ENCODE results near the gene MYH6.
"Not testable (repeated sequence)": the region's sequence is repeated elsewhere in the genome, so short reads cannot be mapped to it uniquely, and the experiment has no call there.

MYH6 gene

DNA sequence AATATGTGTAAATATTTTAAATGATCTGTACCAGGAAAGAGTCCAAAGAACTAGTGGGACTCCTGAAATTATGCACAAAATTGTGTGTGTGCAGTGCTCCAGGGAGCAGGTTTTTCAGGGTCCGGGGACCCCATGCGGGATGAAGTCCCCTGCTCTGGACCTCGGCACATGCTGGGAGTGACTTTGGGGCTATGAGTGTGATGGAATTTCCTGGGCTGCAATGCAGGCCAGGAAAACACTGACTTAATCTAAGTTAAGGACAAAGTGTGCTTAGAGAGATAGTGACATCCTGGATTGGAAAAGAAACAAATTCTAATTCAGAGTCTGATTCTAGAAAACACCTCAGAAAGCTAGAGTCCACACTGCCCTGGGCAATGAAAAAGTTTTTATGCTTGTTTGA, 6.2 kb upstream of the MYH6 start:
- no peak for DNase-seq (ENCODE audit: low spot score)

DNA sequence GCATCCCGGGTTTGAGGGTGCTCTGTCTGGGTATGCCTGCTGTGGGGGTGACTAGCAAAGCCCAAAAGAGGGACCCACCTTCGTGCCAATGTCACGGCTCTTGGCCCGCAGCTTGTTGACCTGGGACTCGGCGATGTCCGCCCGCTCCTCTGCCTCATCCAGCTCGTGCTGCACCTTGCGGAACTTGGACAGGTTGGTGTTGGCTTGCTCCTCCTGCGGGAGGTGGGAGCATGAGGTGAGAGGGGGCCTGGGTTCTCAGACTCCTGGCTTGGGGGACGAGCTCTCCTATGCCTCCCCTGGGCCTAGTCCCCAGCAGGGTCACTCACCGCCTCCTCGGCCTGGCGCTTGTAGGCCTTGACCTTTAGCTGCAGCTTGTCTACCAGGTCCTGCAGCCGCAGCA, 5.6 kb upstream of the MYH6 start:
- DNase-seq (ENCODE audit: low spot score): no peak

DNA sequence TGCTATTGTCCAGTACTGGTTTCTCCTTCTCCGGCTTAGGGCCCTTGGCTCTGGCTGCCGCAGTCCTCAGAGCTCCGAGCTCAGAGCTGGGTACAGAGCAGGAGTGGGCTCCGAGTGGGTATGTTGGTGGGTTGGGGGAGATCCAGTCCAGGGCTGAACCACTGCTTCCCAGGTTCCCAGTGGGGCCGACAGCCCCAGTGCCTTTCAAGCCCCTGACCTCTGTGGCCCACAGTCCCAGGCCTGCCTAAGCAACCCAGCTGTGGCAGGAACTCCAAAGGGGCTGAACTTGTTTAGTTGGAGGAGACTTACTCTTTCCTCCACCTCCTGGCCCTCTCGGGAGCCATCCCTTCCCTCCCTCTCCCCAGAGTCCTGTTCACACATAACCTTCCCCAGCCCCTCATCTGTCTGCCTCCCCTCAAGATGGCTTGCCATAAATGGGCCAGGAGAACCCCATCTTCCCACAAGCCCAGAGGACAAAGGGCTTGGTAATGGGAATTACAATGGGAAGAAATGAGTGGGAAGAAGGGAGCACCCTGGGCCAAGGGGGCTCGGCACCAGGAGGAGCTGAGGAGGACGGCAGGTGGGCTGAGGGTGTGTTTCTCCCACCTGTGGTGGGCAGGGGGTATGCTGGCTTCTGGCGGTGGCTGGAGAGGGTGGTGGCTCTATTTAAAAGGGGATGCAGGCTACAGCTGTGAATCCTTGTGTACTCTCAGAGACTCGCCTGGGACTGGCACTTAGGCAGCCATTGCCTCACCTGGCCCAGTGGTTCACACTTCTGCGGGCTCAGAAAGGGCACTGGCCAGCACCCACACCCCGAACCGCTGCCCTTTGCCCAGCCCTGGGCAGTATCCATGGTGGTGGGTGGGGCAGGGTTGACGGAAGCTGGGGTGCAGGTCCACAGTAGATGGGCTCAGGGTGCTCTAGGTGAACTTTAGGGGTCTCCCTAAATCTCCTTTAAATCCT, 3.8 kb upstream of the MYH6 start:
- no peak for DNase-seq (ENCODE audit: low spot score)

DNA sequence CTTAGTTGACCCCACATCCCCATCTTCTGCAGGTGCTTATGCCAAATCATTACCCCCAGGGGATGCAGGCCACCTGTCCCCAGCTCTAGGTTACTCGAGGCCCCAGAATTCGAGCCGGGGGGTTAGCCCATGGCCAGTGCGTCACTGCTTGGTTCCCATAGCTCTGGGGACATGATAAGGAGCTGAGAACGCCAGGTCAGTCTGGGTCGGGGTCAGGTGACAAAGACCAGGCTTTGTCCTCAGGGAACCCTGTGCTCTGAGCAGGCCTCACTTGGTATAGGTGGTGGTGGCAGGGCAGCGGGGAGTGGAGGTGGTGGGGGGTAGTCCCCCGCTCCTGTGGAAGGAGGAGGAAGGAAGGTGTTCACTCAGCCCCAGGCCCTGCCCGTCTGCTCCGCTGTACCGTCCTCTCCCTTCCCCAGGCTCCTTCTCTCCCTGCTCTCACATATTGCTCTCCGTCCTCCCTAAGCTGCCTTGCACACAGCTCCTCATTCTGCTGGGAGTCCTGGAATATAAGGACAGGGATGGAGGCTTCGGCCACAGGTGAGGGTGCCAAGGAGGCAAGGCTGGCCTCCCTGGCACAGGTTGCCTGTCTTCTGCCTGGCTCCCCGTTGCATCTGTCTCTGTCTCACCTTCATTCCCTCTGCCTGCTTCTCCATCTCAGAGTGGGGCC, 2.0 kb upstream of the MYH6 start:
- DNase-seq (ENCODE audit: low spot score): no peak

DNA sequence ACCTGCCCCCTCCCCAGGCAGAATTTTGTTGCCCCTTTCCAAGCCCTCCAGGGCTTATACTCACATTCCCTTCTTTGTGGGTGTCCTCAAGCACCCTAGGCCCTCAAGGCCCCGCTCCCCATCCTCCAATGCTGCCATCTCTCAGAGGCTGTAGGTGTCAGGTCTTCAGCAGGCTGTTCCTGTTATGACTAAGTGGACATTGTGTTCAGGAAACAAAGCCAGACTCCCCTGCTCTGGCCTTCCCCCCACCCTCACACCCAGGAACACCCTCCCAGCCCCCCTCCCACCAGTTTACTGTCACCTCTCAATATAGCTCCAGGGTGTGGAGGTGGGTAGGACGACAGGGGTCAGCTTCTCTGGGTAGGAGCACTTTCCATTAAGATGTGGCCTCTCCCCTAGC, 1.4 kb upstream of the MYH6 start:
- no peak for DNase-seq (ENCODE audit: low spot score)

DNA sequence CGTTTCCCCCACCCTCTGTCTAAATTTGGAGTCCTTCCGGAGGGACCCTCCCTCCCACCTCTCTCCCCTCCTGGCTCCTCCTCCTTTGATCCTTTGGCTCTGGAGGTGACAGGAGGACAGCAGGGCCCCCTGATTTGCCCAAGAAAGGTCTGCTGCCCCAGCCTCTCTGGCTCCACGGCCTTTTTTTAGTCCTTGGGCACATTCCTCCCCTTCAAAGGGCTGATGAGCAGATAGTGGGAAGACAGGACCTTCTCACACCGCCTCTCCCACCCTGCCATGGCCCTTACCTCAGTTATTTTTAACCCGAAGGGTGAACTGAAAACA, 196 bp upstream of the MYH6 start:
- no peak for DNase-seq (ENCODE audit: low spot score)

DNA sequence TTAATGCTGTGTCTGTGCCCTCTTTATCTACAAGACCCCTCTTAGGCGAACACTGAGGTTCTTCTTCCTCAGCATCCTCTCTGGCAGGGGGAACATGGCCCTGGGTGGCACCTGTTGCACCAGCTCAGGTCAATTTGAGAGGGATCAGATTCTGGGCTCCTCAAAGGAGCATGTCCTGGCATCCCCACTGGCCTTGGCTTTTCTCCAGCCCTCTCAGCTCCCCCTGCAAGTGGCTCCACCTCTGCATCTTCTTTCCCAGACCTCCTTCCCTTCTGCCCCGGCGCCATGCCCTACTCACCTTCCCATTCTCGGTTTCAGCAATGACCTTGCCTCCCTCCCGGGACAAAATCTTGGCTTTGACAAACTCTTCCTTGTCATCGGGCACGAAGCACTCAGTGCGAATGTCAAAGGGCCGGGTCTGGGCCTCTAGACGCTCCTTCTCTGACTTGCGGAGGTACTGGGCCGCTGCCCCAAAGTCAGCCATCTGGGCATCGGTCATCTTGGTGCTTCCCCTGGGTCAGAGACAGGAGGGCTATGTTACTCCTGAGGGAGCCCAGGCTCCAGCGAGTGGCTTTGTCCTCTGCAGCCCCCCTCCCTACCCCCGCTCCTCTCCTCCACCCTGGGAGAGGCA, 1.2 kb downstream of the MYH6 start:
- DNase-seq (ENCODE audit: low spot score): no peak

DNA sequence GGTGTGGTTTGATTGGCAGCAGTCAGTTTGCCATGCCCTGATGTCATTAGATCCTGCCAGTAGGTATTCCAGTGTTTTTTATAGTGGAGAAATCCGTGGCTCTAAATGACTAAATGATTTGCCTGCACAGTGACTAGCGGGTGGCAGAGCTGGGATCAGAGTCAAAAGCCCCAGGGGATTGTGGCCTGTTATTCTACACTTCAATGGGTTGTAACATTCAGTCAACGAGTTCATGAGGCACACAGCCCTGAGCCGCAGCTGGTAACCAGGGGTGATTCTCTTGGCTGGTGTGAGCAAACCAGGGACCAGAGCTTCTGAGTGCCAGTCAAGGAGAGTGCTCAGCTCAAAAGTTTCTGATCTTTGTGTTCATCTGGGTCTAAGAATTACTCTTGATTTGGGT, 1.8 kb downstream of the MYH6 start:
- DNase-seq (ENCODE audit: low spot score): peak; percentile 60

DNA sequence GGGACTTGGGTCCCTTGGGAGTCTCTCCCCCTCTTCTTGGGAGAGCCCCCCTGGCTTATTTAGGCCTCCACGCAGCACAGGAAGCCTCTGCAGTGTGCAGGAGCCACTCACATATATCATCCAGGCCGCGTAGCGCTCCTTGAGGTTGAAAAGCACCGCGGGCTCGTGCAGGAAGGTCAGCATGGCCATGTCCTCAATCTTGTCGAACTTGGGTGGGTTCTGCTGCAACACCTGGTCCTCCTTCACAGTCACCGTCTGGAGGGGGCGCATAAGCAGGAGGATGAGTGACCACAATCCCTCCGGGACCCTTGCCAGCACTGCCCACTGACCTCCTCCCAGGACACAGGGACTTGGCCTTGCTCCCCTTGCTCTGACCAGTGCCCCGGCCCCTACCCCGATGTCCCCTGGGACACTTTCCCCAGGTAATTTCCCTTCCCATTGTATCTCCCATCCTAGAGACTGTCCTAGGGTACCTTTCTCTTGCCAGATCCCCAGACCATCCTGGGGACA, 2.5 kb downstream of the MYH6 start:
- no peak for DNase-seq (ENCODE audit: low spot score)

DNA sequence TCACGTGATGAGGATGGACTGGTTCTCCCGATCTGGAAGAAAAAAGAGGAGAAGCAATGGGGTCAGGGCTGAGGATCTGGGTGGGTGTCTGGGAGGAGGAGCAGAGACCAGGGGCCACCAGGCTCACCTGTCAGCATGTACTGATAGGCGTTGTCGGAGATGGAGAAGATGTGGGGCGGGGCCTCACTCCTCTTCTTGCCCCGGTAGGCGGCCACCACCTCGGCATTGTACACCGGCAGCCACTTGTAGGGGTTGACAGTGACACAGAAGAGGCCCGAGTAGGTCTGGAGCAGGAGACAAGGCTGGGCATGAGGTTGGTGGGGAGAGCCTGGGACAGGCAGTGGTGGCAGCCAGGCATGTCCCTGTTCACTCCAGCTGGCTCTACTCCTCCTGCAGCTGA, 3.0 kb downstream of the MYH6 start:
- no peak for DNase-seq (ENCODE audit: low spot score)

DNA sequence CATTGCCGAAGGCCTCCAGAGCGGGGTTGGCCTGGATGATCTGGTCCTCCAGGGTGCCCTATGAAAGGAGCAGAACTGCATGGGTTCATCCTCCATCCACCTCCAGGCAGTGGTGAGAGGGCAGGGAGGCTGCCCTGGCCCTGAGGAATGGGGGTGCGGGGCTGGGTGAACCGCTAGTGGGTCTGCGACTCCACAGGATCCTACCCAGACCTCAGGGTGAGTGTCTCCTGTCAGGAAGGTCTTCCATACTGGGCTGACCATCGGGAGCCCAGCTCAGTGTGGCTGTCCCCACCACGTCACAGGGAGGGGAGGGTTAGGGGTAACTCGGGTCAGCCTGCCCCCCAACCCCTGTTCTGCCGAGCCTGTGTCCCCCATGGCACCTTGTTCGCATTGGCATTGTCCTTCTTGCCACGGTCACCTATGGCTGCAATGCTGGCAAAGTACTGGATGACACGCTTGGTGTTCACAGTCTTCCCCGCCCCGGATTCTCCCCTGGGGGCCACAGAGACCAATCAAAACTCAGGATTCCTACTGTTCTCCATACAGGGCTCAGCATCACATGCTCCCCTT, 3.7 kb downstream of the MYH6 start:
- DNase-seq (ENCODE audit: low spot score): no peak

DNA sequence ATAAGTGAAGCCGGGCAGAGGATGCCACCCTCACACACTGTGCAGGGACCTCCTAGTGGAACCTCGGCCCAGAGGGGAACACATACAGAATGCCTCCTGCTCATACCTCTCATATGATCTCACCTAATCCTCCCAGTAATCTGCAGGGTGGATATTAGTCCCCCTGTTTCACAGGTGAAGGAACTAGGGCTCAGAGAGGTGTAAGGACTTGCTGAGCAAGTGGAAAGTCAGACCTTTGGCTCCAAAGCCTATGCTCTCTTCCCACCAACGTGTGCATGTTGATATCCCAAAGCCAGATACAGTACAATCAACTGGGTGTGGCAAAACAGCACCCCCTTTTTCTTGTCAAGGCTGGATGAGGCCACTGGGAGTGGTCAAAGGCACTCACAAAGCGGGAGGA, 4.2 kb downstream of the MYH6 start:
- no peak for DNase-seq (ENCODE audit: low spot score)

DNA sequence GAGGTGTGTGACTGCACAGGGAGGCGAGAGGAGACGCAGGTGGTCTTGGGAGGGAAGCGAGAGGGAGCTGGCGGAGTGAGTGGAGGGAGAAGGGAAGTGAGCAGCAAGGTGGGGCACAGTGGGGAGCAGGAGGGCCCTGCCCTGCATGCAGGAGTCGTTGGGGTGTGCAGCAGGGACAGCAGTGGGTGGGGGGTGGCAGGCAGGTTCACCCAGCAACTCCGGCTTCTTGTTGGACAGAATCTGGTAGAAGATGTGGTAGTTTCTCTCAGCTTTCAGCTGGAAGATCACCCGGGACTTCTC, 5.0 kb downstream of the MYH6 start:
- no peak for DNase-seq (ENCODE audit: low spot score)

DNA sequence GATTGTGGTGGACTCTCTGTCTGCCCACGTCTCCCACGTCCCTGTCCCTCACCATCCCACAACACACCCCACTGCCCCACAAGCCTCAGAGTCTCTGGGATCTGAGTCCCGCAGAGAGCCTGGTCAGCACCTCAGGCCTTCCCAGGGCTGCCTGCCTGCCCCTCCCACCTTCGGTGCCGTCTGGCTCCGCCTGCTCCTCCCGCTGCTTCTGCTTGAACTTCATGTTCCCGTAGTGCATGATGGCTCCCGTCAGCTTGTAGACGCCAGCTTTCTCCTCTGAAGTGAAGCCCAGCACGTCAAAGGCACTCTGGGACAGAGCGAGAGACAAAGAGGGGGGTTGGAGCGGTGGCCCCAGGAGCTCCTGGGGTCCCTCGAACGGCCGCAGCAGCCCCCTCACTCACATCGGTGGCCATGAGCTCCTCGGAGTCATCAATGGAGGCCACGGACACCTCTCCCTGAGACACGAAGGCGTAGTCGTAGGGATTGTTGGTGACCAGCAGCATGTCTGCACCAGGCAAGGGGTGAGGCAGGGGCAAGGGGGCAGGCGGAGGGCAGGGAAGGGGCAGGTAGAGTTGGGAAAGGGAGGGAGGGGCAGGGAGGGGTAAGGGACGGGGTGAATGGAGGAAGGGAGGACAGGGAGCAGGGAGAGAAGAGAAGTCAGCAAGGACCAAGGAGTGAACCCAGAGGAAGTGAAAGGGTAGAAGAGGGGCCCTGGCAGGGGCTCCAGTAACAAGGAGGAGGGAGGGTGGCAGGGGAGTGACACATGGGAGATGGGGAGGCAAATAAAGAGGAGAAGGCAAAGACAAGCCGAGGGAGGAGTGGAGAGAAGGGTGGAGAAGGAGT, 5.6 kb downstream of the MYH6 start:
- no peak for DNase-seq (ENCODE audit: low spot score)

DNA sequence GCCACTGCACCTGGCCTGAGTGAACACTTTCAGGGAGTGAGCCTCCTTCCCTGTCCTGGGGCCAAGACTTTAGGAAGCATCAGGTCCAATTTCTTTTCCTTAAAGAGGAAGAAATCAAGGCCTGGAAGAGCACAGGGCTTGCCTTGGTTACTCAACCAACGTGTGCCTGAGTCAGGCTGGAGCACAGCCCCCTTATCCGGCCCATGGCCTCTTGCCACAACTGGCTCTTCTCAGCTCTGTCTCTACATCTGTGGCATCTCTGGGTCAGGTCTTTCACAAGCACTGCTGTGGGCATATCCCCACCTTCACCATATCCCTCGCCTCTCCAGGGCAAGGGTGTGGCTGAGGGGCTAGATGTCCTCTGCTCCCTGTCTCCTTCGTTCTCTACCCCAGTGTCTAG, 6.8 kb downstream of the MYH6 start:
- DNase-seq (ENCODE audit: low spot score): no peak

DNA sequence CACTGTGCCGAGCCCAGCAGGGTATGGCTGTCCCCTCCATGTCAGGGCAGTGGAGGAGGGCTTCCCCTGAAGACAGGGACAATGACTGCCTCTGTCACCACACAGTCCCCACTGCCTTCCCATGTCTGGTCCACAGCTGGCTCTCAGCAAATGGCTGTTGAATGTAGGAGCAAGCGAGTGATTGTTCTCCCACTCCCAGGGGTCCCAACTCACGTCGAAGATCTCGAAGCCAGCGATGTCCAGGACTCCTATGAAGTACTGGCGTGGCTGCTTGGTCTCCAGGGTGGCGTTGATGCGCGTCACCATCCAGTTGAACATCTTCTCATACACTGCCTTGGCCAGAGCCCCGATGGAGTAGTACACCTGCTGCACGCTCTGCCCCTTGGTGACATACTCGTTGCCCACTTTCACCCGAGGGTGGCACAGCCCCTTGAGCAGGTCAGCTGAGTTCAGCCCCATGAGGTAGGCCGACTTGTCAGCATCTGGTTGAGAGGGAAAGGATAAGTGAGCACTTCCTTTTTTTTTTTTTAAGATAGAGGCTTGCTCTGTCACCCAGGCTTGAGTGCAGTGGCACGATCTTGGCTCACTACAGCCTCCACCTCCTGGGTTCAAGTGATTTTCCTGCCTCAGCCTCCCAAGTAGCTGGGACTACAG, 7.5 kb downstream of the MYH6 start:
- not testable (repeated sequence) for DNase-seq (ENCODE audit: low spot score)

DNA sequence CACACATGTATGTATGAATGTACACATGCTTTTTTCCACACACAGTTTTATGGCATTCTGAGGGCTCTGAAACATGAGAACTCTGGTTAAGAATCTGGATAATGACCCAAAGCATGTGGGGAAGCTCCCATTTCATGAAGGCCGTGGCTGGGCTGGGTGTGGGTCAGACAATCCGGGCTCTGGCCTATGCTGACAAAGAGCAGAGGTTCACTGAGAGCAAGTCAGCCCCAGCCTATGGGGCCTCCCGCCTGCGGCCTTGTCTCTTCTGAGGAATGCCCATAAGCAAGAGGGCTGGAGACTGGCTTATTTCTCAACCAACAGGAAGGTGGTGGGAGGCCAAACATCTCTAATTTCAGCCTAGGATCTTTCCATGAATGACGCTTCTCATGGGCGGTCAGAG, 8.5 kb downstream of the MYH6 start:
- no peak for DNase-seq (ENCODE audit: low spot score)

DNA sequence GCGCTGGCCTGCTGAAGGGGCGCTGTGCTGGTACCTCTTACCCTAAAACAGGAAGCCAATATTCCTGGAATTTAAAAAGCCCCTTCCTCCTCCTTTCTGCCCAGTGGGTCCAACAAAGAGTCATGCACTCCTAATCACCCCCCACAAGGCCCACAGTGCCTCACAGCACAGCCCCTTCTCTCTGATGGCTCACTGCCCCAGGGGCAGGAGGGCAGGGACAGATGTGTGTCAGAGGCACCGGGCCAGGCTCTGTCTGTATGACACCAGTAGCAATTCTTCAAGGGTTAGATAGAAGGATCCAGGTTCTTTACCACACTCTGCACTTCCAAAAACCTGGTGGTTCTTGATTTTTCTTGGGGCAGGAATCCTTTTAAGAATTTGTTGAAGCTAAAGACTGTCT, 8.9 kb downstream of the MYH6 start:
- DNase-seq (ENCODE audit: low spot score): no peak

DNA sequence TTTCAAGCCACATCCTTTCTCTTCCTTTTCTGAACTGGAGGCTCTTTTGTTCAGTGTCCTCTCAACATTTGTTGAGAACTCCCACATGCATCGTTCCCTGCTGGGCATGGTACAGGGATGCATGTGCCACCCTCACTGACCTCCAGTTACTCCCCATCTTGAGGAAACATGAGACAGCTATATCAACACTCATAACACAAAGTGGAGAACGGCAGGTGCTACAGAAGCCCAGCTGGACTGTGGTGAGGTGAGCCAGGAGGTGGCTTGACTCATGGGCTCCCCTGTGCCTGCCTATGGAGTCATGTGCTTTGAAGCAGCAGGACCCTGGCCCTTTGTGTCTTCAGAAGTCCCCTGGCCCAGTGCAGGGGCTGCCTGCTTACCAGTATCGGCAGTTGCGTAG, 9.7 kb downstream of the MYH6 start:
- DNase-seq (ENCODE audit: low spot score): no peak

DNA sequence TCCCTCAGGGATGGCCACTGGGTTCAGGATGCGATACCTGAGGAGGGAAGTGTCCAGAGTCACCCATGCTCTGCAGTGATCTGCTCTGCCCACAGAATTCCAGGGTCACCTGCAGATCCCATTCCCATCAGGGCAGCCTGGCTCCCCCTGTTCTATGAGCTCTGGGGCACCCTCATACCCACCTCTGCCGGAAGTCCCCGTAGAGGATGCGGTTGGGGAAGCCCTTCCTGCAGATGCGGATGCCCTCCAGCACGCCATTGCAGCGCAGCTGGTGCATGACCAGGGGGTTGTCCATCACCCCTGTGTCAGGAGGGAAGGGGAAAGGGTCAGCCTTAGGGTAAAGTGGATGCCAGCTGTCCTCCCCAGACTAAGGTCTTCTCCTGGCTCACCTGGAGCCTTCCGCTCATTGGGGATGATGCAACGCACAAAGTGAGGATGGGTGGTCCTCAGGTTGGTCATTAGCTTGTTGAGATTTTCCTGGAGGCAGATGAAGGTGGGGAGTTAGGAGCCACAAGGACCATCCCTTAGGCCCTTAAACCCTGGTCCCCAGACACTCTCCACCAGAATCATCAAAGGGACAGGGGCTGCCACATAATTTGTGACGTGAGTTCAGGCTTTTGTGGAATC, 11.2 kb downstream of the MYH6 start:
- DNase-seq (ENCODE audit: low spot score): no peak

DNA sequence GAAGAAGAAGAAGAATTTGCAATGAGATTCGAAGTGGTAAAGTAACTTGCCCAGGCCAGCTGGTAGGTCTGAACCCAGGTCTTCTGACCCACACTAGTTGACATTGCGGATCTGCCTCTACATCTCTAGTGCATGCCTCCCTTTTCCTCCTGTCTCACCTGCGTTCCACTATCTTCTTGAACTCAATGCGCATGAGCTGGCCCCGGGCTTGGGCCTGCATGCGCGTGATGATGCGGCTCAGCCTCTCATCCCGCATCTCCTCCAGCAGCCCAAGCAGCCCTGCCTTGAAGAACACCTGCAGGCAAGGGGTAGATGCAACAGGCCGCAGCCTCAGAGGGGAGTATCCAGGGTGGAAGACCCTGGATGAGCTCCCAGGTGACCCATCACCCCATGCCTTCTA, 11.9 kb downstream of the MYH6 start:
- DNase-seq (ENCODE audit: low spot score): no peak

All from germinal center (tissue), 1 donor.